Stimulated activated naive CD8-positive, alpha-beta T cell treated with anti-CD3 and anti-CD28 coated beads, Interleukin-15, Interleukin-2, amounts not matched to agents 100 ng/mL and 50 ng/mL, for 24 hours (primary cell): ENCODE measurements around the gene SH3PXD2A.

Source experiments
- H3K27ac Mint-ChIP-seq: one replicate; pipeline ENCODE4 v1.8.0; 2021; ENCODE audit warnings: mild to moderate bottlenecking, mixed read lengths
- H3K27me3 Mint-ChIP-seq: one replicate; pipeline ENCODE4 v1.8.0; 2021; ENCODE audit warnings: mixed read lengths
- H3K36me3 Mint-ChIP-seq: one replicate; pipeline ENCODE4 v1.8.0; 2021; ENCODE audit warnings: low read depth, mixed read lengths
- H3K4me1 Mint-ChIP-seq: one replicate; pipeline ENCODE4 v1.8.0; 2021; ENCODE audit warnings: low read depth, mixed read lengths
- H3K4me3 Mint-ChIP-seq: one replicate; pipeline ENCODE4 v1.8.0; 2021; ENCODE audit warnings: mild to moderate bottlenecking, mixed read lengths
- H3K9me3 Mint-ChIP-seq: one replicate; pipeline ENCODE4 v1.8.0; 2021; ENCODE audit warnings: mixed read lengths

The SH3PXD2A gene

GRCh38 chr10:103727546-103727963 lies 127.8 kb downstream of the SH3PXD2A start:
- H3K27ac Mint-ChIP-seq, result no peak overlapping the region
- H3K36me3 Mint-ChIP-seq, result no peaks in the 10 kb centered on the region
- no peaks in the 10 kb centered on the region for H3K9me3 Mint-ChIP-seq
- no peak overlapping the region for H3K4me3 Mint-ChIP-seq
- no peaks in the 10 kb centered on the region for H3K4me1 Mint-ChIP-seq
- no peaks in the 10 kb centered on the region for H3K27me3 Mint-ChIP-seq

DNA sequence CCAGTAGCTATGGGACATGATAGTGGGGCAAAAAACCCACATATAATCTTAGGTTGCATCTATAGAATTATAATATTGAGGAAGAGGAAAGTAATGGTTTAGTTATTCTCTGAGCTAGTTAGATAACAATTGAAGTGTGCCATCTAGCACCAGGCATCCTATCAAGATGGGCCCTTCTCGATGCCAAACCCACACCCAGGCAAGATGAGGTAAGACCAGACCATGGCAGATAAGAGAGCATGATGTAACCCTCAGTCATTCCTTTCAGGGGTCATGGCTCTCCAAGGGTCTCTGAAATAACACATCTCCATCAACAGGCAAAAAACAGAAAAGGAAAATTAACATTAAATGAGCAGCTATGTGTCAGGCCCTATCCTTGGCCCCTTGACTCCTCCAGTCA lies 128.7 kb downstream of the SH3PXD2A start:
- no peaks in the 10 kb centered on the region for H3K9me3 Mint-ChIP-seq
- no peaks in the 10 kb centered on the region for H3K27me3 Mint-ChIP-seq
- H3K27ac Mint-ChIP-seq, result no peak overlapping the region
- H3K4me3 Mint-ChIP-seq, result no peak overlapping the region
- no peaks in the 10 kb centered on the region for H3K36me3 Mint-ChIP-seq
- no peaks in the 10 kb centered on the region for H3K4me1 Mint-ChIP-seq

- Mint-ChIP-seq H3K4me3 (no peak overlapping the region), H3K27ac (no peak overlapping the region), H3K36me3 (no peaks in the 10 kb centered on the region), H3K27me3 (no peaks in the 10 kb centered on the region), H3K4me1 (no peaks in the 10 kb centered on the region), H3K9me3 (no peaks in the 10 kb centered on the region)
Observed at GRCh38 chr10:103725242-103725641, 130.1 kb downstream of the SH3PXD2A start.

GRCh38 chr10:103724771-103725170 lies 130.6 kb downstream of the SH3PXD2A start:
- Mint-ChIP-seq H3K27ac (no peak overlapping the region), H3K4me1 (no peaks in the 10 kb centered on the region), H3K9me3 (no peaks in the 10 kb centered on the region), H3K36me3 (no peaks in the 10 kb centered on the region), H3K4me3 (no peak overlapping the region), H3K27me3 (no peaks in the 10 kb centered on the region)

DNA sequence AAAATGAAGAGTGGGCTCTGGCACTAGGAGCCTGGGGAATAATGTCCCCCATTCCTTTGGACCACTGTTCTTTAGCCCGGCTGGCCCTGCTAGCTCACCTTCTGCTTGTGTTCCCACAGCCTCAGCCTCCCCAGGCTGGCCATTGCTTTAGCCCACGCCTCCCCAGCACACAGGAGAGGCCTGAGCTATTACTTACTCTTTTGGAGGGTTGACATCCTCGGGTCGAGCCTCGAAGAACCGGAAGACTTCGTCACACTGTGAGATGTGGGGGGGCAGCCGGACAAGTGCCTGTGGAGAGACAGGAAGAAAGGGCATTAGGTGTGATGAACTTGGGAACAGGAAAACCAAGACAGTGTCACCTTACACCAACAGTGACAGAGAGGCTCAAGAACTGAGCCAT lies 131.3 kb downstream of the SH3PXD2A start:
- Mint-ChIP-seq H3K27ac (no peak overlapping the region), H3K4me1 (peaks cover 2% of the 10 kb centered on the region), H3K36me3 (no peaks in the 10 kb centered on the region), H3K4me3 (no peak overlapping the region), H3K27me3 (no peaks in the 10 kb centered on the region), H3K9me3 (no peaks in the 10 kb centered on the region)

DNA sequence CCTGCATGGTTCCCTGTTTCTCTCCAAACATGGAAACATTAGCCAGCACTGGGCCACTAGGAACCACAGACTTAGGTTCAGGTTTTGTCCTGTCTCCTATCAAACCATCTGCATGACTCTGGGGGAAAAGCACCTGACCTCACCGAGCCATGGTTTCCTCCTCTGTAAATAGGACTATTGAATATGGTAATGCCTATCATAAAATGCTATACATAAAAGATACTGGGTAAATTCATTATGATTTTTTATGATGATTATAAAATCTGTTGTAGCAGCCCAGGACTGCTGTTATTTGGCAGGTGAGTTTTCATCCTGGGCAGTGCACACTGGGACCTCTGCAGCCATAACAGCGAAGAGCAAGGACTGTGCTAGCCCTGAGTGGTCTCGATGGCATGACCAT lies 131.8 kb downstream of the SH3PXD2A start:
- Mint-ChIP-seq H3K4me3 (no peak overlapping the region), H3K36me3 (no peaks in the 10 kb centered on the region), H3K9me3 (no peaks in the 10 kb centered on the region), H3K27me3 (no peaks in the 10 kb centered on the region), H3K27ac (no peak overlapping the region), H3K4me1 (peaks cover 5% of the 10 kb centered on the region)

DNA sequence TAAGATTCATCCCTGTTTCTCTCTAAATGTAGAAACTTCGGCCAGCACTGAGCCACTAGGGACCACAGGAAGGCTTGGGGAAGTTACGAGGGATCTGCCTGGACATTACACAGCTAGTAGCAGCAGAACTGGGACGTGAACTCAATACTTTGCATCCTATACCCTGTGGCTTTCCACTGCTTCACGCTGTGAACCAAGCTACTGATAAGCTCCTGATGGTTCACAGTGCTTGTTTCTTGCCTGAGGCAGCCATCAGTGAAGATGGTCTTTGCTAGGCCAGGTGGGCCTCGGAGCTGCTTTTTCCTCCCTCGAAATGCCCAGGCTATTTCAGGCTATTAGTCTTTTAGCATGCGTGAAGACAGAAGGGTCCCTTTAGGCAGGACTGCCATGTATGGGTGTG lies 132.7 kb downstream of the SH3PXD2A start:
- no peaks in the 10 kb centered on the region for H3K27me3 Mint-ChIP-seq
- no peak overlapping the region for H3K4me3 Mint-ChIP-seq
- H3K4me1 Mint-ChIP-seq, result peaks cover 5% of the 10 kb centered on the region
- no peaks in the 10 kb centered on the region for H3K36me3 Mint-ChIP-seq
- no peaks in the 10 kb centered on the region for H3K9me3 Mint-ChIP-seq
- H3K27ac Mint-ChIP-seq, result no peak overlapping the region

- Mint-ChIP-seq H3K36me3 (no peaks in the 10 kb centered on the region), H3K9me3 (no peaks in the 10 kb centered on the region), H3K27me3 (no peaks in the 10 kb centered on the region), H3K4me1 (peaks cover 5% of the 10 kb centered on the region), H3K4me3 (no peak overlapping the region), H3K27ac (no peak overlapping the region)
Observed at GRCh38 chr10:103720964-103721335, 134.4 kb downstream of the SH3PXD2A start.

GRCh38 chr10:103720328-103720963 lies 134.9 kb downstream of the SH3PXD2A start:
- no peaks in the 10 kb centered on the region for H3K27me3 Mint-ChIP-seq
- H3K4me3 Mint-ChIP-seq, result no peak overlapping the region
- no peaks in the 10 kb centered on the region for H3K36me3 Mint-ChIP-seq
- no peak overlapping the region for H3K27ac Mint-ChIP-seq
- peaks cover 5% of the 10 kb centered on the region for H3K4me1 Mint-ChIP-seq
- no peaks in the 10 kb centered on the region for H3K9me3 Mint-ChIP-seq

DNA sequence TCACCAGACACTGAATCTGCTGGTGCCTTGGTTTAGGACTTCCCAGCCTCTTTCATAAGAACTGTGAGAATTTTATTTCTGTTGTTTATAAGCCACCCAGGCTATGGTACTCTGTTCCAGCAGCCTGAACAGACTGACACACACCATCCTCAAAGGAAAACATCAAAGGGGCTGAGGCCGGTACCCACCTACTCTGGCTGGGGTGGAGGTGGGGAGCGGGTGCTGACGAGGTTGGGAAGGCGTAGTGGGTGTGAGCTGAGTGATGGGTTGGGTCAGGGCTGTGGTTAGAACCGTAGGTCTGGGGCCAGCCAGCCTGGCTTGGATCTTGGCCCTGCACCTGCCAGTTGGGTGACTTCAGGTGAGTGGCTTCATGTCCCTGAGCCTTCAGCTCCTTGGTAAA lies 136.3 kb downstream of the SH3PXD2A start:
- Mint-ChIP-seq H3K9me3 (no peaks in the 10 kb centered on the region), H3K27me3 (no peaks in the 10 kb centered on the region), H3K27ac (no peak overlapping the region), H3K4me1 (peaks cover 5% of the 10 kb centered on the region), H3K36me3 (no peaks in the 10 kb centered on the region), H3K4me3 (no peak overlapping the region)

GRCh38 chr10:103718247-103718620 lies 137.1 kb downstream of the SH3PXD2A start:
- peaks cover 5% of the 10 kb centered on the region for H3K4me1 Mint-ChIP-seq
- H3K4me3 Mint-ChIP-seq, result no peak overlapping the region

DNA sequence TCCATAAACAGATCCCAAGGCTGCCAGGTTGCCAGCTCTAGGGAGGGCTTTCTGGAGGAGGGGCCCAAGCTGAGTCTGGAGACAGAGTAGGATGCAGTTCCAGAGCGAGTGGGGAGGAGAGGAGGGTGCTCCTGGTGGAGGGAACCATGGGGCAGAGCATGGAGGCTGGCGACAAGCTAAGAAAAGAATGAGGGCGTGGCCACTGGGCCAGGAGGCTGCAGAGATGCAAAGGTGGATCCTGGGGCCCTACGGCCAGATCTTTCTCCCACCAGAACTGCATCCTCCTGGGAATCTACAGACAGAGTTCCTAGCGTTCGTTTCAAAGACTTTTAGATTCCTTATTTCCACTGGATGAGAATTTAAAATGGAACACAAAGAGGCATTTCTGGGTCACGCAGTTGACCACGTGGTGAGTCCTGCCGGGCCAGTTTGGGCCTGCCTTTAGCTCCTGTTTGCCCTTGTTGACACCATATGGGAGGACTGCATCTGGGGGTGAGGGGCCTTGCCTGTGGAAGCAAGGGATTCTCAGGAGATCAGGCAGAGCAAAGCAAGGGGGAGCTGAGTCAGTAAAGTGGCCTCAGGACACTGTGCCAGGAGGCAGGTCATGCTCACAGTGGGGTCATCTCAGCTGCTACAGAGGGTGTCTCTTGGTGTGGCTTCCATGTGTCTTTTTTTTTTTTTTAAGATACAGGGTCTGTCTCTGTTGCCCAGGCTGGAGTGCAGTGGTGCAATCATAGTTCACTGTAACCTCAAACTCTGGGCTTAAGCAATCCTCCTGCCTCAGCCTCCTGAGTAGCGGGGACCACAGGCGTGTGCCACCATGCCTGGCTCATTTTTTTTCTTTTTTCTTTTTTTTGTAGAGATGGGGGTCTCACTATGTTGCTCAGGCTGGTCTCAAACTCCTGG lies 137.8 kb downstream of the SH3PXD2A start:
- H3K4me3 Mint-ChIP-seq, result no peak overlapping the region
- H3K27ac Mint-ChIP-seq, result no peak overlapping the region
- H3K9me3 Mint-ChIP-seq, result no peaks in the 10 kb centered on the region
- no peaks in the 10 kb centered on the region for H3K36me3 Mint-ChIP-seq
- H3K27me3 Mint-ChIP-seq, result no peaks in the 10 kb centered on the region
- peaks cover 5% of the 10 kb centered on the region for H3K4me1 Mint-ChIP-seq

More at GRCh38 chr10:103718247-103718620, 137.1 kb downstream of the SH3PXD2A start:
- Mint-ChIP-seq H3K36me3 (no peaks in the 10 kb centered on the region), H3K27me3 (no peaks in the 10 kb centered on the region), H3K27ac (no peak overlapping the region), H3K9me3 (no peaks in the 10 kb centered on the region)

- no peaks in the 10 kb centered on the region for H3K27me3 Mint-ChIP-seq
- no peaks in the 10 kb centered on the region for H3K36me3 Mint-ChIP-seq
- H3K4me3 Mint-ChIP-seq, result no peak overlapping the region
- H3K27ac Mint-ChIP-seq, result no peak overlapping the region
- H3K9me3 Mint-ChIP-seq, result no peaks in the 10 kb centered on the region
- peaks cover 5% of the 10 kb centered on the region for H3K4me1 Mint-ChIP-seq
Observed at GRCh38 chr10:103716206-103717160, 138.9 kb downstream of the SH3PXD2A start.

DNA sequence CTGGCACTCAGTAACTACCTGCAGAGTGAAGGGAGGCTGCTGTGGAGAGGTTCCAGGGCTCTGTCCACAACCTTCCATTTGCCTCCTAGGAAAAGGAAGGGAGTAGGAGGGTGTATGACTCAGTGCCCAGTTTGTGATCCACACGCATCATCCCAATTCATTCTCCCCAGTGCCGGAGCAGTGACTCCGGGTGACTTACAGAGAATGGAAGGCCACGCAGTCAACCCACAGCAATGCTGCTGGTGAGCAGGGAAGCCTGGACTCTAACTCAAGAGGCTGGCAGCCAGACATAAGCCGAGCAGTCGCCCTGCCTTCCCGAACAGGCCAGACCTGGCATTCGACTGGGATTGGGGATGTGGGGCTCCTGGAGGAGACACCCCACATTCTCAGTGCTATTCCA lies 139.9 kb downstream of the SH3PXD2A start:
- Mint-ChIP-seq H3K4me3 (no peak overlapping the region), H3K27me3 (no peaks in the 10 kb centered on the region), H3K4me1 (peaks cover 5% of the 10 kb centered on the region), H3K27ac (no peak overlapping the region), H3K36me3 (no peaks in the 10 kb centered on the region), H3K9me3 (no peaks in the 10 kb centered on the region)
